Keratinocyte (primary cell): ENCODE data around the gene PSMD2. TPM values are rescaled to one million over a fixed set of nuclear protein-coding genes. Genes with fewer than 3 reads are reported as not detected.

Experiments
- DNase-seq: peaks from one replicate; pipeline ENCODE4 v3.0.0-alpha.2; 2011; ENCODE audit warnings: low read depth, missing footprints, low spot score
- FAIRE-seq: peaks from 2 replicates; lab custom pipeline; 2011; peaks lifted over from hg19 to GRCh38; lab: Jason Lieb, UNC
- H2AFZ ChIP-seq: 2 replicates; pipeline ENCODE4 v1.6.0; 2012; ENCODE audit warnings: low read length, control low read depth, inconsistent platforms; ENCODE audit not compliant: control insufficient read depth
- H3K27ac ChIP-seq: 2 replicates; pipeline ENCODE4 v1.5.1; 2011; ENCODE audit warnings: low read length; ENCODE audit not compliant: control insufficient read depth, insufficient read depth
- H3K27me3 ChIP-seq: 3 replicates; pipeline ENCODE4 v1.6.0; 2011; ENCODE audit warnings: low read length; ENCODE audit not compliant: control insufficient read depth, insufficient read depth; ENCODE audit errors: extremely low read depth
- H3K36me3 ChIP-seq, 2 experiments: 2 replicates in 1 of 2; 3 replicates in 1 of 2; pipeline ENCODE4 v1.5.1; 2011; ENCODE audit warnings: low read length in 2 of 2, mild to moderate bottlenecking in 1 of 2; ENCODE audit not compliant: control insufficient read depth in 2 of 2, insufficient read depth in 2 of 2; ENCODE audit errors: extremely low read depth in 1 of 2
- H3K4me1 ChIP-seq: 3 replicates; pipeline ENCODE4 v1.5.1; 2011; ENCODE audit warnings: low read length; ENCODE audit not compliant: control insufficient read depth, insufficient read depth; ENCODE audit errors: extremely low read depth
- H3K4me2 ChIP-seq: 3 replicates; pipeline ENCODE4 v1.6.0; 2011; ENCODE audit warnings: low read depth, low read length; ENCODE audit not compliant: control insufficient read depth, insufficient read depth; ENCODE audit errors: extremely low read depth
- H3K4me3 ChIP-seq, 3 experiments: fragments of 200-600 bp in 1 of 3; sonication (generic) in 1 of 3; 2 replicates in 2 of 3; 3 replicates in 1 of 3; pipeline ENCODE4 v1.5.1; 2011 to 2016; ENCODE audit warnings: low read length in 3 of 3, mild to moderate bottlenecking in 3 of 3, control low read depth in 2 of 3, inconsistent platforms in 1 of 3, low read depth in 1 of 3, mixed read lengths in 1 of 3, mixed run types in 1 of 3, moderate library complexity in 1 of 3; ENCODE audit not compliant: control insufficient read depth in 2 of 3, insufficient read depth in 2 of 3; ENCODE audit errors: extremely low read depth in 1 of 3
- H3K79me2 ChIP-seq: 2 replicates; pipeline ENCODE4 v1.6.0; 2012; ENCODE audit warnings: low read length; ENCODE audit not compliant: control insufficient read depth, insufficient read depth
- H3K9ac ChIP-seq: 3 replicates; pipeline ENCODE4 v1.6.0; 2011; ENCODE audit warnings: low read length; ENCODE audit not compliant: control insufficient read depth, insufficient read depth; ENCODE audit errors: extremely low read depth
- H3K9me1 ChIP-seq: 3 replicates; pipeline ENCODE4 v1.6.0; 2011; ENCODE audit warnings: low read length; ENCODE audit not compliant: control insufficient read depth, insufficient read depth; ENCODE audit errors: extremely low read depth
- H3K9me3 ChIP-seq: 2 replicates; pipeline ENCODE4 v1.5.1; 2012; ENCODE audit warnings: low read depth, low read length; ENCODE audit not compliant: control insufficient read depth
- H4K20me1 ChIP-seq: 3 replicates; pipeline ENCODE4 v1.6.0; 2011; ENCODE audit warnings: low read length; ENCODE audit not compliant: control insufficient read depth, insufficient read depth; ENCODE audit errors: extremely low read depth
- CTCF ChIP-seq, 3 experiments: IDR thresholded peaks in 1 of 3; conservative IDR thresholded peaks in 1 of 3; optimal IDR thresholded peaks in 1 of 3; 2 replicates in 2 of 3; 3 replicates in 1 of 3; pipeline versions ENCODE3 to v1.5.1; 2011; ENCODE audit warnings: low read length in 3 of 3, mild to moderate bottlenecking in 3 of 3, moderate library complexity in 2 of 3, control low read depth in 1 of 3, inconsistent platforms in 1 of 3; ENCODE audit not compliant: insufficient read depth in 2 of 3; ENCODE audit errors: extremely low read depth in 1 of 3
- EZH2 ChIP-seq: IDR thresholded peaks from one replicate; pipeline ENCODE4 v1.6.1; 2012; ENCODE audit warnings: inconsistent platforms, mild to moderate bottlenecking, low read length, moderate library complexity
- dilution Hi-C: fragments of 300-500 bp; cut with MboI; formaldehyde crosslinking; loops from one replicate; pipeline ENCODE4 v1.7.0; 2020; ENCODE audit warnings: low sequenced_read_pairs; ENCODE audit not compliant: extremely low pct_ligation_motif_present
- polyA plus RNA-seq, 5 experiments: library from polyadenylated mRNA; depleted of rRNA in 3 of 5; stranded (reverse) in 3 of 5; stranded (forward) in 1 of 5; unstranded in 1 of 5; fragments of >200 nt; gene quantifications; 1 replicate in 1 of 5; 2 replicates in 3 of 5; 3 replicates in 1 of 5; pipeline versions ENCODE4 v1.2.1 to v1.2.3, GENCODE V29; 2011 to 2012; ENCODE audit warnings: missing spikeins in 2 of 5, low read depth in 1 of 5, low replicate concordance in 1 of 5

PSMD2 gene
- polyA plus RNA-seq, 1 donor (not counting 4 experiments of a cell fraction or from before 2014, with no cell fraction given): 593 TPM

- Histone ChIP-seq H3K79me2 (peaks cover 65% of the 10 kb centered on the region), H2AFZ (no peak overlapping the region), H3K9me1 (peaks cover 2% of the 10 kb centered on the region), H3K4me1 (peaks cover 13% of the 10 kb centered on the region), H3K4me2 (no peak overlapping the region), H3K9me3 (no peaks in the 10 kb centered on the region), H3K4me3 (no peak overlapping the region), H3K27me3 (no peaks in the 10 kb centered on the region), H4K20me1 (peaks cover 13% of the 10 kb centered on the region), H3K36me3 (peaks cover 76 to 83% of the 10 kb centered on the region in 2 experiments), H3K27ac (no peak overlapping the region), H3K9ac (no peak overlapping the region)
- no peak for TF ChIP-seq EZH2
- no peak for TF ChIP-seq CTCF (optimal IDR thresholded peaks at IDR 0.05 in 1 of 3, IDR thresholded peaks at IDR 0.05 in 1 of 3, conservative IDR thresholded peaks at IDR 0.05 in 1 of 3; ENCODE audit: extremely low read depth in 1 of 3, insufficient read depth in 2 of 3, low read length in 3 of 3)
- dilution Hi-C loops: no loop called here
- no peak for DNase-seq
- FAIRE-seq: no peak
These were observed 28.1 kb downstream of the PSMD2 start for GRCh38 chr3:184327171-184327570.

- no peak overlapping the region for H3K4me2 ChIP-seq
- H3K27me3 ChIP-seq: no peaks in the 10 kb centered on the region
- no peak overlapping the region for H3K4me3 ChIP-seq
- H3K36me3 ChIP-seq: peaks cover 75 to 77% of the 10 kb centered on the region in 2 experiments
- no peak overlapping the region for H2AFZ ChIP-seq
- no peak overlapping the region for H3K27ac ChIP-seq
- TF ChIP-seq CTCF (optimal IDR thresholded peaks at IDR 0.05 in 1 of 3, IDR thresholded peaks at IDR 0.05 in 1 of 3, conservative IDR thresholded peaks at IDR 0.05 in 1 of 3; ENCODE audit: extremely low read depth in 1 of 3, insufficient read depth in 2 of 3, low read length in 3 of 3): no peak
- peaks cover 2% of the 10 kb centered on the region for H3K9me1 ChIP-seq
- peaks cover 27% of the 10 kb centered on the region for H3K4me1 ChIP-seq
- FAIRE-seq: no peak
- peaks cover 57% of the 10 kb centered on the region for H3K79me2 ChIP-seq
- dilution Hi-C loops: no loop called here
- no peak overlapping the region for H3K9ac ChIP-seq
- H3K9me3 ChIP-seq: no peaks in the 10 kb centered on the region
- DNase-seq: no peak
- H4K20me1 ChIP-seq: peaks cover 14% of the 10 kb centered on the region
These were observed 29.5 kb downstream of the PSMD2 start for GRCh38 chr3:184328516-184328915.
